OCI-LY3 (cell line): ENCODE data around the gene UNC13C.

Source experiments
- CTCF ChIP-seq: fragments of 200-600, 300-600 bp; sonication (generic); IDR thresholded peaks from 2 replicates; pipeline ENCODE4 v1.5.1; 2014; ENCODE audit warnings: antibody characterized with exemption, low read length, low read depth
- EZH2phosphoT487 ChIP-seq: fragments of 200-600 bp; shearing (Covaris generic); IDR thresholded peaks from 2 replicates; pipeline ENCODE4 v1.6.1; 2018; ENCODE audit warnings: antibody characterized with exemption, mixed run types, low read depth

DNA sequence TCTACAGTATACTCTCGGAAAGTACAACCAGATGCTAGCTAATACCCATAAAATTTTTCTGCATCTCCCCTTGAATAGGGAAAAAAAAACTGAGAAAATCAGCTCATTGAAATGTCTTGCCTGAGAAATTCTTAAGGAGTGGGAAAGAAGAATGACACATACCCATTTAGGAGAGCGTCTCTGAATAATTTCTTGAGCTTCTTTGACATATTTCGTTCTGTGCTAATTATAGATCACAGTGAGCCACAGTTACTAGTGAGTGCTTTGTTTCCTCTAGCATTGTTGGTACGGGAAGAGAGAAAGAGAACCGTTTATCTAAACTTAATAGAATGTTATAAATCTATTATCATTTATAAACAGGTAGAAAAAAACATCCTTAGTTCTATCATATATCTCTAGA, 588.4 kb downstream of the UNC13C start:
- TF ChIP-seq CTCF (no peak), EZH2phosphoT487 (no peak)
